ENCODE data around the gene FABP1. TPM values are rescaled to one million over a fixed set of nuclear protein-coding genes. Genes with fewer than 3 reads are reported as not detected.

The FABP1 gene
- total and polyA plus RNA-seq, 2 of the 4 experiments (the other 2 are of a cell fraction): not detected

- TF ChIP-seq USF2 (IDR thresholded peaks at IDR 0.05; ENCODE audit: low read depth, low read length) (no peak), POLR2A (IDR thresholded peaks at IDR 0.05; ENCODE audit: low read depth, low read length) (no peak), FOS (IDR thresholded peaks at IDR 0.05; ENCODE audit: low read depth, low read length) (no peak), NFE2L2 (IDR thresholded peaks at IDR 0.05; ENCODE audit: low read depth, low read length) (no peak), MXI1 (IDR thresholded peaks at IDR 0.05; ENCODE audit: borderline replicate concordance, low read depth, low read length) (no peak), CHD1 (IDR thresholded peaks at IDR 0.05; ENCODE audit: low read depth, low read length) (no peak), RFX5 (IDR thresholded peaks at IDR 0.05; ENCODE audit: low read depth, low read length) (no peak), RCOR1 (IDR thresholded peaks at IDR 0.05; ENCODE audit: insufficient replicate concordance, low read length) (no peak), CTCF (conservative IDR thresholded peaks at IDR 0.05; ENCODE audit: low read depth, low read length) (no peak), ELK1 (IDR thresholded peaks at IDR 0.05; ENCODE audit: borderline replicate concordance, low read depth, low read length) (no peak), MAFK (IDR thresholded peaks at IDR 0.05; ENCODE audit: low read depth, low read length) (no peak), RAD21 (IDR thresholded peaks at IDR 0.05; ENCODE audit: low read length) (no peak), CEBPB (IDR thresholded peaks at IDR 0.05; ENCODE audit: low read depth, low read length) (no peak), BHLHE40 (IDR thresholded peaks at IDR 0.05; ENCODE audit: low read depth, low read length) (no peak), SMC3 (IDR thresholded peaks at IDR 0.05; ENCODE audit: low read depth, low read length) (no peak), MAZ (IDR thresholded peaks at IDR 0.05; ENCODE audit: borderline replicate concordance, low read depth, low read length) (no peak)
- Histone ChIP-seq H3K79me1 (ENCODE audit: low read depth in 1 of 2, low read length in 2 of 2) (no peaks in the 10 kb centered on the region), H3K36me3 (ENCODE audit: control insufficient read depth, insufficient read depth, low read length) (no peaks in the 10 kb centered on the region), H3K23ac (ENCODE audit: low read depth, low read length) (no peak overlapping the region), H2AK9ac (replicated peaks; ENCODE audit: low read depth, low read length, poor library complexity) (no peak overlapping the region), H3K9ac (ENCODE audit: low read depth, low read length) (no peak overlapping the region), H4K8ac (ENCODE audit: low read depth in 2 of 2, low read length in 2 of 2) (no peak overlapping the region), H4K20me1 (ENCODE audit: insufficient read depth, low read length) (no peaks in the 10 kb centered on the region), H2AFZ (replicated peaks; ENCODE audit: low read length, poor library complexity) (no peak overlapping the region), H3K4me2 (ENCODE audit: low read depth, low read length) (no peak overlapping the region), H3K18ac (ENCODE audit: low read depth, low read length) (no peak overlapping the region), H3K56ac (ENCODE audit: extremely low read depth, insufficient read depth, low read length) (no peak overlapping the region), H3K27me3 (ENCODE audit: control insufficient read depth, insufficient read depth, low read length) (no peaks in the 10 kb centered on the region), H2BK15ac (ENCODE audit: low read depth, low read length) (no peak overlapping the region), H3K4me3 (ENCODE audit: insufficient read depth, low read depth, low read length) (no peak overlapping the region), H2BK5ac (ENCODE audit: low read depth, low read length, poor library complexity, severe bottlenecking) (no peak overlapping the region), H3K4ac (ENCODE audit: low read depth, low read length) (no peak overlapping the region), H2BK120ac (ENCODE audit: low read depth, low read length) (no peak overlapping the region), H3K4me1 (ENCODE audit: control insufficient read depth, insufficient read depth, low read length) (no peaks in the 10 kb centered on the region), H2AK5ac (ENCODE audit: low read depth, low read length) (no peak overlapping the region), H3K9me1 (ENCODE audit: insufficient read depth, low read length) (no peaks in the 10 kb centered on the region), H2BK20ac (ENCODE audit: low read depth, low read length) (no peak overlapping the region), H4K91ac (ENCODE audit: insufficient read depth, low read depth, low read length) (no peak overlapping the region), H3K14ac (replicated peaks; ENCODE audit: low read depth, low read length) (no peak overlapping the region), H3K9me3 (ENCODE audit: control insufficient read depth, insufficient read depth, low read length) (no peaks in the 10 kb centered on the region), H4K5ac (ENCODE audit: low read depth, low read length) (no peak overlapping the region), H3K27ac (ENCODE audit: insufficient read depth, low read length) (no peak overlapping the region)
- in situ Hi-C loops (cut with MboI; ENCODE audit: low sequenced_read_pairs): no loop called here
- POLR2A ChIA-PET (ENCODE audit: unreplicated experiment): no interaction called here
- CTCF ChIA-PET: no interaction called here
- dilution Hi-C loops (cut with HindIII; ENCODE audit: low sequenced_read_pairs, unreplicated experiment): no loop called here
- WGBS, 2 experiments (ENCODE audit: extremely low coverage in 2 of 2, insufficient read length in 1 of 2): 71% methylated on average over 2 of the region's 2 CpGs; no CpG with 5 or more reads in 1 of the 2 experiments
- DNase-seq (no peak), ATAC-seq (ENCODE audit: low read depth) (no peak)
- BruUV-seq (replicated peaks): no TSS peak
- intact Hi-C loops (cut with micrococcal nuclease): no loop called here
Measured at GRCh38 chr2:88141952-88142351, 14.1 kb upstream of the FABP1 start.

Data from IMR-90 (cell line).